HEK293 (cell line): ENCODE measurements around the gene WNT5B.
A peak's percentile ranks its signal among the peaks of the same experiment; 100 is the strongest.

ENCODE experiments used
- EGR2 ChIP-seq: fragments of 450-650 bp; formaldehyde crosslinking; IDR thresholded peaks from 2 replicates; pipeline ENCODE4 v1.5.1; 2016; ENCODE audit warnings: low read depth, missing biosample characterization, missing genetic modification characterization
- GLIS1 ChIP-seq: fragments of 450-650 bp; formaldehyde crosslinking; IDR thresholded peaks from 2 replicates; pipeline ENCODE4 v1.5.1; 2016; ENCODE audit warnings: missing biosample characterization, missing genetic modification characterization
- GLIS2 ChIP-seq: fragments of 450-650 bp; formaldehyde crosslinking; IDR thresholded peaks from 2 replicates; pipeline ENCODE4 v1.5.1; 2016; ENCODE audit warnings: missing biosample characterization, missing genetic modification characterization
- KLF10 ChIP-seq: fragments of 450-650 bp; IDR thresholded peaks from 2 replicates; pipeline ENCODE4 v1.5.1; 2018; ENCODE audit warnings: missing biosample characterization, mild to moderate bottlenecking, missing genetic modification characterization
- KLF8 ChIP-seq: fragments of 450-650 bp; formaldehyde crosslinking; IDR thresholded peaks from 2 replicates; pipeline ENCODE4 v1.5.1; 2016; ENCODE audit warnings: missing biosample characterization, missing genetic modification characterization
- SALL2 ChIP-seq: fragments of 450-650 bp; formaldehyde crosslinking; IDR thresholded peaks from 2 replicates; pipeline ENCODE4 v1.5.0; 2017; ENCODE audit warnings: missing biosample characterization, mild to moderate bottlenecking, missing genetic modification characterization, borderline replicate concordance
- SP2 ChIP-seq: fragments of 450-650 bp; formaldehyde crosslinking; IDR thresholded peaks from 2 replicates; pipeline ENCODE4 v1.5.1; 2016; ENCODE audit warnings: missing biosample characterization, missing genetic modification characterization
- ZFP69B ChIP-seq: fragments of 450-650 bp; formaldehyde crosslinking; IDR thresholded peaks from 2 replicates; pipeline ENCODE4 v1.5.1; 2016; ENCODE audit warnings: missing biosample characterization, missing genetic modification characterization
- ZIC2 ChIP-seq: fragments of 450-650 bp; formaldehyde crosslinking; IDR thresholded peaks from 2 replicates; pipeline ENCODE4 v1.5.1; 2016; ENCODE audit warnings: missing biosample characterization, missing genetic modification characterization
- ZNF10 ChIP-seq: fragments of 450-650 bp; formaldehyde crosslinking; IDR thresholded peaks from 2 replicates; pipeline ENCODE4 v1.5.1; 2017; ENCODE audit warnings: missing biosample characterization, missing genetic modification characterization
- ZNF133 ChIP-seq: fragments of 450-650 bp; formaldehyde crosslinking; IDR thresholded peaks from 2 replicates; pipeline ENCODE4 v1.5.1; 2016; ENCODE audit warnings: missing biosample characterization, missing genetic modification characterization
- ZNF140 ChIP-seq: fragments of 450-650 bp; formaldehyde crosslinking; IDR thresholded peaks from 2 replicates; pipeline ENCODE4 v1.5.1; 2016; ENCODE audit warnings: missing biosample characterization, missing genetic modification characterization
- ZNF16 ChIP-seq: fragments of 450-650 bp; formaldehyde crosslinking; IDR thresholded peaks from 2 replicates; pipeline ENCODE4 v1.5.1; 2016; ENCODE audit warnings: low read depth, missing biosample characterization, missing genetic modification characterization
- ZNF311 ChIP-seq: fragments of 450-650 bp; formaldehyde crosslinking; IDR thresholded peaks from 2 replicates; pipeline ENCODE4 v1.5.1; 2017; ENCODE audit warnings: missing biosample characterization, missing genetic modification characterization, borderline replicate concordance
- ZNF335 ChIP-seq: fragments of 450-650 bp; formaldehyde crosslinking; conservative IDR thresholded peaks from 2 replicates; pipeline ENCODE4 v1.5.1; 2016; ENCODE audit warnings: missing biosample characterization, missing genetic modification characterization
- ZNF416 ChIP-seq: fragments of 450-650 bp; formaldehyde crosslinking; IDR thresholded peaks from 2 replicates; pipeline ENCODE4 v1.5.1; 2016; ENCODE audit warnings: missing biosample characterization, missing genetic modification characterization
- ZNF626 ChIP-seq: fragments of 450-650 bp; sonication (Bioruptor Pico); formaldehyde crosslinking; IDR thresholded peaks from 2 replicates; pipeline ENCODE4 v1.5.1; 2018; ENCODE audit warnings: missing biosample characterization, missing genetic modification characterization, inconsistent platforms
- ZNF660 ChIP-seq: fragments of 450-650 bp; IDR thresholded peaks from 2 replicates; pipeline ENCODE4 v1.5.1; 2018; ENCODE audit warnings: missing biosample characterization, mild to moderate bottlenecking, missing genetic modification characterization
- ZNF677 ChIP-seq: fragments of 450-650 bp; IDR thresholded peaks from 2 replicates; pipeline ENCODE4 v1.5.0; 2018; ENCODE audit warnings: missing biosample characterization, mild to moderate bottlenecking, missing genetic modification characterization, moderate library complexity
- ZSCAN23 ChIP-seq: fragments of 450-650 bp; formaldehyde crosslinking; IDR thresholded peaks from 2 replicates; pipeline ENCODE4 v1.5.1; 2016; ENCODE audit warnings: missing biosample characterization, missing genetic modification characterization
- ZXDB ChIP-seq: fragments of 450-650 bp; formaldehyde crosslinking; IDR thresholded peaks from 2 replicates; pipeline ENCODE4 v1.5.1; 2016; ENCODE audit warnings: missing biosample characterization, missing genetic modification characterization
- TF ChIP-seq, protein P1 (sequence below): fragments of 450-650 bp; formaldehyde crosslinking; optimal IDR thresholded peaks from 2 replicates; pipeline ENCODE3; 2016; ENCODE audit warnings: missing biosample characterization, mild to moderate bottlenecking, missing genetic modification characterization
- TF ChIP-seq, protein P2 (sequence below): fragments of 450-650 bp; formaldehyde crosslinking; IDR thresholded peaks from 2 replicates; pipeline ENCODE4 v1.5.1; 2016; ENCODE audit warnings: missing biosample characterization, missing genetic modification characterization
- TF ChIP-seq, protein P3 (sequence below): fragments of 450-650 bp; formaldehyde crosslinking; IDR thresholded peaks from 2 replicates; pipeline ENCODE4 v1.5.1; 2016; ENCODE audit warnings: missing biosample characterization, missing genetic modification characterization, low read depth
- TF ChIP-seq, protein P4 (sequence below): fragments of 450-650 bp; formaldehyde crosslinking; IDR thresholded peaks from 2 replicates; pipeline ENCODE4 v1.5.1; 2016; ENCODE audit warnings: missing biosample characterization, missing genetic modification characterization
- TF ChIP-seq, protein P5 (sequence below): fragments of 450-650 bp; formaldehyde crosslinking; IDR thresholded peaks from 2 replicates; pipeline ENCODE4 v1.5.1; 2017; ENCODE audit warnings: missing biosample characterization, missing genetic modification characterization
- TF ChIP-seq, protein P6 (sequence below): fragments of 450-650 bp; formaldehyde crosslinking; IDR thresholded peaks from 2 replicates; pipeline ENCODE4 v1.5.1; 2017; ENCODE audit warnings: missing biosample characterization, missing genetic modification characterization

WNT5B gene

DNA sequence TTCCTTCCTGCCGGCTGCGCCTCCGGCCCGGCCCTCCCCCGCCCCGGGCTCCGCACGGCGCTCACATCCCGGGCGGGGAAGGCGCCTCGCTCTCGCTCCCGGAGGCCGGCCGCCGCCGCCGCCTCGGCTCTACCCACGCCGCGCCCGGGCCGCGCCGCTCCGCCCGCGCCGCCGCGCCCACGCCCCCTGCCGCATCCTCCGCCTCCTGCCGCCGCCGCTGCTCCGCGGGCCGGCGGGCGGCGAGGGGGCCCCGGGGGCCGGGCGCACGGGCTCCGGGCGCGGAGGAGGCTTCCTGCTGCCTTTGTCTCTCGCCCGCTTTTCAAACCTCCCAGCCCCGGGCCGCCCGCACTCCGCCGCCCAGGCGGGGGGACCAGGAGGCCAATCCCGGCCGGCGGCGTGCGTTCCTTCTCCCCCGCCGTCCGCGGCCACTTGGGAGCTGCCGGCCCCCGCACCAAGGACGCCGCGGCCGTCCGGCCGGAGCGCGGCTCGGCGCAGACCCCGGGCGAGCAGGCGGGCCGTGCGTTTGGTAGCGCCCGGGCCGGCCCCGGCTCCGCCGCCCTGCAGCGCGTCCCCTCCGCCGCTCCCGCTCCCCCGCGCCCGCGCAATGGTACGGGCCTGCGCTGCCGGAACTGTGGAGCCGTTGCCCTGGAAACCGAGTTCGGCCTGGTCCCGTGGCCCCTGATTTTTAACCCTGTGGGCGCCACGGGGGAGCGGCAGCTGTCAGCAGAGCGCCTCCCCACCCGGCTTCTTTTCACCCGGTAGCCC is 34.6 kb upstream of the WNT5B start, which contains the start of gene FBXL14 (continued):
- TF ChIP-seq, protein P1, sequence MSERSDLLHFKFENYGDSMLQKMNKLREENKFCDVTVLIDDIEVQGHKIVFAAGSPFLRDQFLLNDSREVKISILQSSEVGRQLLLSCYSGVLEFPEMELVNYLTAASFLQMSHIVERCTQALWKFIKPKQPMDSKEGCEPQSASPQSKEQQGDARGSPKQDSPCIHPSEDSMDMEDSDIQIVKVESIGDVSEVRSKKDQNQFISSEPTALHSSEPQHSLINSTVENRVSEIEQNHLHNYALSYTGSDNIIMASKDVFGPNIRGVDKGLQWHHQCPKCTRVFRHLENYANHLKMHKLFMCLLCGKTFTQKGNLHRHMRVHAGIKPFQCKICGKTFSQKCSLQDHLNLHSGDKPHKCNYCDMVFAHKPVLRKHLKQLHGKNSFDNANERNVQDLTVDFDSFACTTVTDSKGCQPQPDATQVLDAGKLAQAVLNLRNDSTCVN (tag by site-specific recombination): peak; percentile 78
- TF ChIP-seq ZNF677 (tag by site-specific recombination): no peak
- TF ChIP-seq GLIS2 (tag by site-specific recombination): peak; percentile 80
- no peak for TF ChIP-seq ZNF133 (tag by site-specific recombination)
- TF ChIP-seq, protein P2, sequence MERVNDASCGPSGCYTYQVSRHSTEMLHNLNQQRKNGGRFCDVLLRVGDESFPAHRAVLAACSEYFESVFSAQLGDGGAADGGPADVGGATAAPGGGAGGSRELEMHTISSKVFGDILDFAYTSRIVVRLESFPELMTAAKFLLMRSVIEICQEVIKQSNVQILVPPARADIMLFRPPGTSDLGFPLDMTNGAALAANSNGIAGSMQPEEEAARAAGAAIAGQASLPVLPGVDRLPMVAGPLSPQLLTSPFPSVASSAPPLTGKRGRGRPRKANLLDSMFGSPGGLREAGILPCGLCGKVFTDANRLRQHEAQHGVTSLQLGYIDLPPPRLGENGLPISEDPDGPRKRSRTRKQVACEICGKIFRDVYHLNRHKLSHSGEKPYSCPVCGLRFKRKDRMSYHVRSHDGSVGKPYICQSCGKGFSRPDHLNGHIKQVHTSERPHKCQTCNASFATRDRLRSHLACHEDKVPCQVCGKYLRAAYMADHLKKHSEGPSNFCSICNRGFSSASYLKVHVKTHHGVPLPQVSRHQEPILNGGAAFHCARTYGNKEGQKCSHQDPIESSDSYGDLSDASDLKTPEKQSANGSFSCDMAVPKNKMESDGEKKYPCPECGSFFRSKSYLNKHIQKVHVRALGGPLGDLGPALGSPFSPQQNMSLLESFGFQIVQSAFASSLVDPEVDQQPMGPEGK (tag by site-specific recombination): peak; percentile 91
- peak; percentile 18; the same call in 1 of the 2 replicates for TF ChIP-seq GLIS1 (tag by site-specific recombination)
- peak; percentile 41 for TF ChIP-seq SP2
- TF ChIP-seq, protein P3, sequence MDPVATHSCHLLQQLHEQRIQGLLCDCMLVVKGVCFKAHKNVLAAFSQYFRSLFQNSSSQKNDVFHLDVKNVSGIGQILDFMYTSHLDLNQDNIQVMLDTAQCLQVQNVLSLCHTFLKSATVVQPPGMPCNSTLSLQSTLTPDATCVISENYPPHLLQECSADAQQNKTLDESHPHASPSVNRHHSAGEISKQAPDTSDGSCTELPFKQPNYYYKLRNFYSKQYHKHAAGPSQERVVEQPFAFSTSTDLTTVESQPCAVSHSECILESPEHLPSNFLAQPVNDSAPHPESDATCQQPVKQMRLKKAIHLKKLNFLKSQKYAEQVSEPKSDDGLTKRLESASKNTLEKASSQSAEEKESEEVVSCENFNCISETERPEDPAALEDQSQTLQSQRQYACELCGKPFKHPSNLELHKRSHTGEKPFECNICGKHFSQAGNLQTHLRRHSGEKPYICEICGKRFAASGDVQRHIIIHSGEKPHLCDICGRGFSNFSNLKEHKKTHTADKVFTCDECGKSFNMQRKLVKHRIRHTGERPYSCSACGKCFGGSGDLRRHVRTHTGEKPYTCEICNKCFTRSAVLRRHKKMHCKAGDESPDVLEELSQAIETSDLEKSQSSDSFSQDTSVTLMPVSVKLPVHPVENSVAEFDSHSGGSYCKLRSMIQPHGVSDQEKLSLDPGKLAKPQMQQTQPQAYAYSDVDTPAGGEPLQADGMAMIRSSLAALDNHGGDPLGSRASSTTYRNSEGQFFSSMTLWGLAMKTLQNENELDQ (tag by site-specific recombination): no peak
- 0 out of 2 replicates have a peak, but pooled peaks have one; percentile 31 for TF ChIP-seq KLF10 (tag by site-specific recombination)
- TF ChIP-seq ZNF140 (tag by site-specific recombination): no peak
- no peak for TF ChIP-seq ZNF311
- peak; percentile 39; the same call in 1 of the 2 replicates for TF ChIP-seq KLF8
- TF ChIP-seq ZIC2 (tag by site-specific recombination): peak; percentile 48; the same call in 1 of the 2 replicates
- peak; percentile 96 for TF ChIP-seq ZXDB (tag by site-specific recombination)
- TF ChIP-seq ZNF660 (tag by site-specific recombination): peak; percentile 77; the same call in 1 of the 2 replicates
- TF ChIP-seq ZNF416 (tag by site-specific recombination): no peak
- TF ChIP-seq SALL2 (tag by site-specific recombination): no peak
- no peak for TF ChIP-seq ZSCAN23
- peak; percentile 81; the same call in 1 of the 2 replicates for TF ChIP-seq ZNF626
- TF ChIP-seq, protein P4, sequence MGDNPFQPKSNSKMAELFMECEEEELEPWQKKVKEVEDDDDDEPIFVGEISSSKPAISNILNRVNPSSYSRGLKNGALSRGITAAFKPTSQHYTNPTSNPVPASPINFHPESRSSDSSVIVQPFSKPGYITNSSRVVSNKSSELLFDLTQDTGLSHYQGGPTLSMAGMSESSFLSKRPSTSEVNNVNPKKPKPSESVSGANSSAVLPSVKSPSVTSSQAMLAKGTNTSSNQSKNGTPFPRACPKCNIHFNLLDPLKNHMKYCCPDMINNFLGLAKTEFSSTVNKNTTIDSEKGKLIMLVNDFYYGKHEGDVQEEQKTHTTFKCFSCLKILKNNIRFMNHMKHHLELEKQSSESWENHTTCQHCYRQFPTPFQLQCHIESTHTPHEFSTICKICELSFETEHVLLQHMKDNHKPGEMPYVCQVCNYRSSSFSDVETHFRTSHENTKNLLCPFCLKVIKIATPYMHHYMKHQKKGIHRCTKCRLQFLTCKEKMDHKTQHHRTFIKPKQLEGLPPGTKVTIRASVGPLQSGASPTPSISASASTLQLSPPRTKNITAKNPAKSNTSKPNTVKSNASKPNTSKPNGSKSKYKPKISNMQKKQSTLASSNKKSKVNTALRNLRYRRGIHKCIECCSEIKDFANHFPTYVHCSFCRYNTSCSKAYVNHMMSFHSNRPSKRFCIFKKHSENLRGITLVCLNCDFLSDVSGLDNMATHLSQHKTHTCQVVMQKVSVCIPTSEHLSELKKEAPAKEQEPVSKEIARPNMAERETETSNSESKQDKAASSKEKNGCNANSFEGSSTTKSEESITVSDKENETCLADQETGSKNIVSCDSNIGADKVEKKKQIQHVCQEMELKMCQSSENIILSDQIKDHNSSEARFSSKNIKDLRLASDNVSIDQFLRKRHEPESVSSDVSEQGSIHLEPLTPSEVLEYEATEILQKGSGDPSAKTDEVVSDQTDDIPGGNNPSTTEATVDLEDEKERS (tag by site-specific recombination): no peak
- TF ChIP-seq ZNF10 (tag by site-specific recombination): 0 out of 2 replicates have a peak, but pooled peaks have one; percentile 37
- TF ChIP-seq EGR2 (tag by site-specific recombination): no peak
- 0 out of 2 replicates have a peak, but pooled peaks have one; percentile 68 for TF ChIP-seq ZNF335
- TF ChIP-seq, protein P5, sequence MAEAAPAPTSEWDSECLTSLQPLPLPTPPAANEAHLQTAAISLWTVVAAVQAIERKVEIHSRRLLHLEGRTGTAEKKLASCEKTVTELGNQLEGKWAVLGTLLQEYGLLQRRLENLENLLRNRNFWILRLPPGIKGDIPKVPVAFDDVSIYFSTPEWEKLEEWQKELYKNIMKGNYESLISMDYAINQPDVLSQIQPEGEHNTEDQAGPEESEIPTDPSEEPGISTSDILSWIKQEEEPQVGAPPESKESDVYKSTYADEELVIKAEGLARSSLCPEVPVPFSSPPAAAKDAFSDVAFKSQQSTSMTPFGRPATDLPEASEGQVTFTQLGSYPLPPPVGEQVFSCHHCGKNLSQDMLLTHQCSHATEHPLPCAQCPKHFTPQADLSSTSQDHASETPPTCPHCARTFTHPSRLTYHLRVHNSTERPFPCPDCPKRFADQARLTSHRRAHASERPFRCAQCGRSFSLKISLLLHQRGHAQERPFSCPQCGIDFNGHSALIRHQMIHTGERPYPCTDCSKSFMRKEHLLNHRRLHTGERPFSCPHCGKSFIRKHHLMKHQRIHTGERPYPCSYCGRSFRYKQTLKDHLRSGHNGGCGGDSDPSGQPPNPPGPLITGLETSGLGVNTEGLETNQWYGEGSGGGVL: no peak
- TF ChIP-seq ZFP69B (tag by site-specific recombination): peak; percentile 82
- TF ChIP-seq, protein P6, sequence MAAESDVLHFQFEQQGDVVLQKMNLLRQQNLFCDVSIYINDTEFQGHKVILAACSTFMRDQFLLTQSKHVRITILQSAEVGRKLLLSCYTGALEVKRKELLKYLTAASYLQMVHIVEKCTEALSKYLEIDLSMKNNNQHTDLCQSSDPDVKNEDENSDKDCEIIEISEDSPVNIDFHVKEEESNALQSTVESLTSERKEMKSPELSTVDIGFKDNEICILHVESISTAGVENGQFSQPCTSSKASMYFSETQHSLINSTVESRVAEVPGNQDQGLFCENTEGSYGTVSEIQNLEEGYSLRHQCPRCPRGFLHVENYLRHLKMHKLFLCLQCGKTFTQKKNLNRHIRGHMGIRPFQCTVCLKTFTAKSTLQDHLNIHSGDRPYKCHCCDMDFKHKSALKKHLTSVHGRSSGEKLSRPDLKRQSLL: peak; percentile 61; the same call in 1 of the 2 replicates
- no peak for TF ChIP-seq ZNF16 (tag by site-specific recombination)
